HepG2 (cell line): ENCODE results near the gene MAP3K20. TPM values are rescaled to one million over a fixed set of nuclear protein-coding genes. Genes with fewer than 3 reads are reported as not detected.

Experiments
- ATAC-seq: fragments of 200-7000 bp; cut with Tn5 transposase; 3 replicates; pipeline ENCODE4 v1.9.1; 2020; ENCODE audit warnings: mild to moderate bottlenecking, moderate library complexity
- BruUV-seq: library from RNA; stranded (reverse); fragments of 400-500 nt; replicated peaks from 2 replicates; lab custom pipeline; 2021; lab: Mats Ljungman, UMichigan
- CTCF ChIA-PET: fragments of 300-600 bp; formaldehyde crosslinking; extraction: SDS; loops from one replicate; lab custom pipeline; 2021; ENCODE audit warnings: low total read pairs, inconsistent platforms, low intra/inter-chr PET ratio; lab: Yijun Ruan, JAX
- POLR2A ChIA-PET: fragments of 350-600 bp; sonication (Branson Sonifier 250); formaldehyde crosslinking; loops from one replicate; lab custom pipeline; 2020; ENCODE audit warnings: antibody characterized with exemption, inconsistent platforms; lab: Yijun Ruan, JAX
- DNase-seq: peaks from one replicate; pipeline ENCODE4 v3.0.0-alpha.2; 2015; ENCODE audit warnings: low spot score
- FAIRE-seq: peaks from 3 replicates; lab custom pipeline; 2011; peaks lifted over from hg19 to GRCh38; lab: Jason Lieb, UNC
- H2AFZ ChIP-seq: one replicate; pipeline ENCODE4 v1.6.1; 2011; ENCODE audit warnings: low read length, inconsistent platforms
- H3K27ac ChIP-seq: fragments of 300-600 bp; 3 replicates; pipeline ENCODE4 v1.8.0; 2011; ENCODE audit warnings: mixed run types, mild to moderate bottlenecking, mixed read lengths, low read length, inconsistent platforms; ENCODE audit not compliant: insufficient read depth; ENCODE audit errors: extremely low read length
- H3K27me3 ChIP-seq, 2 experiments: fragments of 200-600 bp in 1 of 2; 2 replicates in 1 of 2; 3 replicates in 1 of 2; pipeline versions ENCODE4 v1.6.0 to v1.8.0; 2011; ENCODE audit warnings: low read length in 2 of 2, mild to moderate bottlenecking in 2 of 2, moderate library complexity in 2 of 2, inconsistent platforms in 1 of 2; ENCODE audit not compliant: insufficient read depth in 2 of 2, control insufficient read depth in 1 of 2
- H3K36me3 ChIP-seq, 2 experiments: fragments of 200-600 bp in 1 of 2; replicated peaks in 1 of 2; 2 replicates in 1 of 2; 3 replicates in 1 of 2; pipeline versions ENCODE4 v1.5.1 to v1.8.0; 2011; ENCODE audit warnings: low read length in 2 of 2, inconsistent platforms in 1 of 2; ENCODE audit not compliant: insufficient read depth in 2 of 2, control insufficient read depth in 1 of 2
- H3K4me1 ChIP-seq: 2 replicates; pipeline ENCODE4 v1.5.1; 2012; ENCODE audit warnings: low read length, inconsistent platforms; ENCODE audit not compliant: insufficient read depth
- H3K4me2 ChIP-seq: 2 replicates; pipeline ENCODE4 v1.6.0; 2011; ENCODE audit warnings: low read depth, low read length, inconsistent platforms
- H3K4me3 ChIP-seq, 3 experiments: fragments of 200-600 bp in 1 of 3; sonication (generic), shearing (Covaris generic) in 1 of 3; replicated peaks in 1 of 3; 2 replicates each; pipeline ENCODE4 v1.5.1; 2011 to 2016; ENCODE audit warnings: low read length in 3 of 3, inconsistent platforms in 2 of 3, low read depth in 2 of 3, mild to moderate bottlenecking in 2 of 3, control low read depth in 1 of 3, mixed read lengths in 1 of 3; ENCODE audit not compliant: insufficient read depth in 1 of 3
- H3K79me2 ChIP-seq: one replicate; pipeline ENCODE4 v1.6.1; 2011; ENCODE audit warnings: low read length, inconsistent platforms; ENCODE audit not compliant: insufficient read depth
- H3K9ac ChIP-seq: 2 replicates; pipeline ENCODE4 v1.6.0; 2011; ENCODE audit warnings: mild to moderate bottlenecking, low read depth, low read length, inconsistent platforms; ENCODE audit not compliant: insufficient read depth
- H3K9me3 ChIP-seq: 2 replicates; pipeline ENCODE4 v1.5.1; 2012; ENCODE audit warnings: mild to moderate bottlenecking, low read length
- H4K20me1 ChIP-seq: 2 replicates; pipeline ENCODE4 v1.6.0; 2011; ENCODE audit warnings: inconsistent platforms, mild to moderate bottlenecking, low read length, moderate library complexity; ENCODE audit not compliant: insufficient read depth
- CEBPZ ChIP-seq: IDR thresholded peaks from 2 replicates; pipeline ENCODE4 v1.6.1; 2012; ENCODE audit warnings: low read length, improper control_type of control experiment
- EZH2 ChIP-seq: conservative IDR thresholded peaks from 2 replicates; pipeline ENCODE4 v1.6.1; 2012; ENCODE audit warnings: mild to moderate bottlenecking, low read depth, low read length, moderate library complexity
- ISL2 ChIP-seq: sonication (generic); formaldehyde crosslinking; IDR thresholded peaks from 2 replicates; pipeline ENCODE4 v1.5.0; 2020; ENCODE audit warnings: missing genetic modification reagents
- SPEN ChIP-seq: sonication (generic); formaldehyde crosslinking; IDR thresholded peaks from 2 replicates; pipeline ENCODE4 v1.5.1; 2020; ENCODE audit warnings: low read depth, mild to moderate bottlenecking, missing genetic modification reagents
- ZBTB14 ChIP-seq: sonication (generic); formaldehyde crosslinking; IDR thresholded peaks from 2 replicates; pipeline ENCODE4 v1.4.0; 2020; ENCODE audit warnings: missing genetic modification reagents
- ZBTB3 ChIP-seq: sonication (generic); formaldehyde crosslinking; IDR thresholded peaks from 2 replicates; pipeline ENCODE4 v1.4.0; 2020; ENCODE audit warnings: low read depth, mild to moderate bottlenecking, moderate library complexity, missing genetic modification reagents, borderline replicate concordance
- ZNF12 ChIP-seq: sonication (generic); formaldehyde crosslinking; IDR thresholded peaks from 2 replicates; pipeline ENCODE4 v1.5.0; 2020; ENCODE audit warnings: missing genetic modification reagents
- ZNF275 ChIP-seq: sonication (generic); formaldehyde crosslinking; IDR thresholded peaks from 2 replicates; pipeline ENCODE4 v1.8.0; 2022; ENCODE audit warnings: missing genetic modification reagents, mild to moderate bottlenecking, inconsistent platforms, borderline replicate concordance
- ZNF430 ChIP-seq: sonication (generic); formaldehyde crosslinking; IDR thresholded peaks from 2 replicates; pipeline ENCODE4 v1.9.0; 2021; ENCODE audit warnings: mild to moderate bottlenecking, missing genetic modification reagents
- ZNF792 ChIP-seq: IDR thresholded peaks from 2 replicates; pipeline ENCODE4 v1.6.1; 2016
- WGBS: methylation state at CpG from one replicate; pipeline ENCODE4 v1.1.6; 2017; ENCODE audit warnings: low lambda C conversion rate; 5-methylcytosine and 5-hydroxymethylcytosine counted together
- in situ Hi-C: cut with HindIII; loops from 2 replicates; pipeline ENCODE4 v1.10.0; 2017; ENCODE audit warnings: low pct_unique_long_range_greater_than_20kb; ENCODE audit not compliant: extremely low pct_ligation_motif_present
- intact Hi-C: fragments of 100-400 bp; cut with micrococcal nuclease; formaldehyde crosslinking; loops from one replicate; pipeline ENCODE4 v1.10.0; 2022; ENCODE audit not compliant: unreplicated experiment
- polyA plus RNA-seq, 8 experiments: library from polyadenylated mRNA; depleted of rRNA in 3 of 8; stranded (reverse) in 7 of 8; unstranded in 1 of 8; fragments of >200 nt; fragmentation: Illumina TruSeq in 4 of 8; extraction: Trizol in 4 of 8; gene quantifications; 2 replicates each; pipeline versions ENCODE4 v1.2.1 to v1.2.3, GENCODE V29; 2011 to 2016; ENCODE audit warnings: low read depth in 4 of 8, missing spikeins in 1 of 8, mixed read lengths in 1 of 8; ENCODE audit not compliant: insufficient read depth in 1 of 8
- total RNA-seq, 5 experiments: library from RNA; depleted of rRNA; stranded (reverse); fragments of >200 nt; fragmentation: Illumina TruSeq; extraction: Trizol; gene quantifications; 2 replicates each; pipeline ENCODE4 v1.2.3, GENCODE V29; 2016; ENCODE audit warnings: low read depth in 1 of 5

The MAP3K20 gene
- total and polyA plus RNA-seq, 2 of the 13 experiments (the other 11 are each of a cell fraction or from before 2014, with no cell fraction given) = 5.2 to 13.5 TPM

DNA sequence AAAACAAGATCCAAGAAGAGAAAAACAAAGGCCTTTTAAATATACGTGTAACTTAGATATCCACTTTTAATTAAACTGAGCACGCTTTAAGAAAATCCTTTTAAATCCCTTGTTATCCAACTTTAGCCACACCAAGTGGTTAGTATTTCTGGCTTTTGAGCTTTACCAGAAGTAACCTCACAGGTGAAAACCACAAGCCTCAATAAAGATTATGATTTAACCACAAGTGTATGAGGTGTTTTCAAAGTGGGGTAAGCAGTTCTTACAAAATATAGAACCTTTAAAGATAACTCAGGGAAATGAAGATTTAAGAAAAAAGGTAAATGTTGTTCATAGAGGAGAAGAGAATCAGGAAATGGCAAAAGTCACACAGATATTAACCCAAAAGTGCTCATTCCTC, 220.6 kb downstream of the MAP3K20 start:
- ATAC-seq (no peak), DNase-seq (no peak), FAIRE-seq (no peak)
- Histone ChIP-seq H3K9ac (no peak overlapping the region), H3K27me3 (no peaks in the 10 kb centered on the region), H3K4me1 (no peaks in the 10 kb centered on the region), H3K27ac (no peak overlapping the region), H3K79me2 (no peaks in the 10 kb centered on the region), H2AFZ (no peak overlapping the region), H3K9me3 (peaks cover 38% of the 10 kb centered on the region), H3K4me2 (no peak overlapping the region), H4K20me1 (no peaks in the 10 kb centered on the region), H3K36me3 (no peaks in the 10 kb centered on the region), H3K4me3 (no peak overlapping the region)
- TF ChIP-seq ISL2 (no peak), ZNF792 (CRISPR knock-in tag) (no peak), CEBPZ (no peak), SPEN (no peak), ZNF12 (no peak), ZNF275 (no peak), ZBTB3 (CRISPR knock-in tag) (no peak), ZBTB14 (CRISPR knock-in tag) (no peak), EZH2 (no peak), ZNF430 (no peak)
- in situ Hi-C loops (no loop called here), intact Hi-C loops (no loop called here)
- ChIA-PET CTCF (no interaction called here), POLR2A (no interaction called here)
- WGBS = 46% methylated on average over 2 of the region's 2 CpGs
- BruUV-seq = no TSS peak
